T-helper 1 cell treated with Interleukin-12 subunit alpha and Interleukin-12 subunit beta and Interleukin-4 antibody, amounts not matched to agents 30 ng/mL and 1 ng/mL, for 36 hours (primary cell): ENCODE results near the gene PLP1. TPM values are rescaled to one million over a fixed set of nuclear protein-coding genes. Genes with fewer than 3 reads are reported as not detected.
"Not testable (repeated sequence)": the region's sequence is repeated elsewhere in the genome, so short reads cannot be mapped to it uniquely, and the experiment has no call there.

Experiments used
- intact Hi-C: fragments of 100-400 bp; cut with micrococcal nuclease; formaldehyde crosslinking; loops from one replicate; pipeline ENCODE4 v1.15.1; 2024
- total RNA-seq: library from RNA; stranded (reverse); gene quantifications from 2 replicates; pipeline ENCODE4 v1.2.3, GENCODE V29; 2022

PLP1 gene, protein sequence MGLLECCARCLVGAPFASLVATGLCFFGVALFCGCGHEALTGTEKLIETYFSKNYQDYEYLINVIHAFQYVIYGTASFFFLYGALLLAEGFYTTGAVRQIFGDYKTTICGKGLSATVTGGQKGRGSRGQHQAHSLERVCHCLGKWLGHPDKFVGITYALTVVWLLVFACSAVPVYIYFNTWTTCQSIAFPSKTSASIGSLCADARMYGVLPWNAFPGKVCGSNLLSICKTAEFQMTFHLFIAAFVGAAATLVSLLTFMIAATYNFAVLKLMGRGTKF
- not detected in 2 replicates for total RNA-seq

DNA sequence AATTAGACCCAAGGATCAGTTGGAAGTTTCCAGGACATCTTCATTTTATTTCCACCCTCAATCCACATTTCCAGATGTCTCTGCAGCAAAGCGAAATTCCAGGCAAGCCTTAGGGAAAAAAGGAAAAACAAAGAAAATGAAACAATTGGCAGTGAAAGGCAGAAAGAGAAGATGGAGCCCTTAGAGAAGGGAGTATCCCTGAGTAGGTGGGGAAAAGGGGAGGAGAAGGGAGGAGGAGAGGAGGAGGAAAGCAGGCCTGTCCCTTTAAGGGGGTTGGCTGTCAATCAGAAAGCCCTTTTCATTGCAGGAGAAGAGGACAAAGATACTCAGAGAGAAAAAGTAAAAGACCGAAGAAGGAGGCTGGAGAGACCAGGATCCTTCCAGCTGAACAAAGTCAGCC, at the start of gene PLP1:
Gene PLP1 (plus strand): TSS at position 295 of the 400 bp plus-strand sequence. CDS start 156 bp downstream, outside the sequence.
- intact Hi-C loops: no loop called here

DNA sequence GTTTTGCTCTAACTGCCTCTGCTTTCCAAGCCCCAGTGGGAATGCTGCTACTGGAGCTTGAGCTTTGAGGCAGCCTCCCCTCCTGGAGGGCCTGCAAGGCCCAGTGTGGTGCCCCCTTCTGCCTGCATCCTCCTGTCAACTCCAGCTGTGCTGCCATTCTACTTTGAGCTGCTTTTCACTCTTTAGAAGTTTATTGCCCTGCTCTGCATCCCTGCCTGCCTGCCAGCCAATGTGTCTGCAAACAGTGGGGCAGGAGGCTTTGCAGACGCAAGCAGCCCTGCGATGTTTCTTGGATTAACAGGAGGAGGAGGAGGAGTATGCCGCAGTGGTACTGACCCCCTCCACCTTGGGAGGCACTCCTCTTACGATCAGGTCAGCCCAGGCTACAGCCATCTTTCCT, 49.5 kb upstream of the PLP1 start:
- intact Hi-C loops: no loop called here

DNA sequence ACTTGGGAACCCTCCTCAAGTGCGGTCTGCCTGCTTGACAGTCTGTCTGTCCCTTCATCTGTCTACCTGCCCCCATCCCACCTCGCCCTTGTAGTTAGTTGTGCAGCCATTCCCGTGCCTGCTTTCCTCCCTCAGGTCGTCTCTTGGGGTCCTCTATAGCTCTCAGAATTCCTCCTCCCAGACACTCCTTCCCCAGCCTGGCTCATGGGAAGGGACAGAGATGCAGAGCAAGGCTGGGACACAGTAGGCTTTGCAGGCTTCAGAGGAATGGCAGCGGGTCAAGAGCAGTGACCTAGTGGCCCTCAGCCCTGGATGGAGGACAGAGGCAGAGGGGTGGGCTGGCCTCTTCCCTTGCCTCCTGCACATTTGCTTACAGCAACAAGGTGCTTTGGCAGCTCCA, 47.6 kb upstream of the PLP1 start:
- intact Hi-C loops: no loop called here

DNA sequence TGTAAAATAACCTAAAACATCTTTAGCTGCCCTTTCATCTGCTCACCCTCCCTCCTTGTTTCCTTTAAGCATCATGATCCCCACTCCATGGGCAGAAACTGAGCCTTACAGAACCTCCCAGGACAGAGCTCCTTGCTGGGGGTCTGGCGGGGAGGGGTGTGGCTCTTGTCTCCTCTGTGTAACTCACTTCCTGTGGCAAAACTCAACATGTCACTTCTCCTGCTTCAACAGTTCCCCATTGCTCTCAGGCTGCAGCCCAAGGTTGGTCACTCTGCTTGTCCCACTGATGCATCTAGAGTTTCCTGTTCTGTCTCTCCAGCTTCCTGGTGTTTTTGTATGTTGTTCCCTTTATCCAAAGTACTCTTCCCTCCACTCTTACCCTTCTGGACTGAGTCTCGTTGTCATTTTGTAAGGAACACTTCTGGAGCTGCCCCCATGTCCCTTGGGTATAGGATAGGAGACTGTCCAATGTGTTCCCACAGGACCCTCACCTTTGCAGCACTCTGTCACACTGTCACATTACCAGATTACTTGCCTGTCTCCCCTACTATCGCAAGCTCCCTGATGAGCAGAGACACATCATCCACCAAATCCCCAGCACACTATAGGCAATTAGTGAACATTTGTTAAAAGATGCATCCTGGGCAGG, 46.4 kb upstream of the PLP1 start:
- intact Hi-C loops: no loop called here

DNA sequence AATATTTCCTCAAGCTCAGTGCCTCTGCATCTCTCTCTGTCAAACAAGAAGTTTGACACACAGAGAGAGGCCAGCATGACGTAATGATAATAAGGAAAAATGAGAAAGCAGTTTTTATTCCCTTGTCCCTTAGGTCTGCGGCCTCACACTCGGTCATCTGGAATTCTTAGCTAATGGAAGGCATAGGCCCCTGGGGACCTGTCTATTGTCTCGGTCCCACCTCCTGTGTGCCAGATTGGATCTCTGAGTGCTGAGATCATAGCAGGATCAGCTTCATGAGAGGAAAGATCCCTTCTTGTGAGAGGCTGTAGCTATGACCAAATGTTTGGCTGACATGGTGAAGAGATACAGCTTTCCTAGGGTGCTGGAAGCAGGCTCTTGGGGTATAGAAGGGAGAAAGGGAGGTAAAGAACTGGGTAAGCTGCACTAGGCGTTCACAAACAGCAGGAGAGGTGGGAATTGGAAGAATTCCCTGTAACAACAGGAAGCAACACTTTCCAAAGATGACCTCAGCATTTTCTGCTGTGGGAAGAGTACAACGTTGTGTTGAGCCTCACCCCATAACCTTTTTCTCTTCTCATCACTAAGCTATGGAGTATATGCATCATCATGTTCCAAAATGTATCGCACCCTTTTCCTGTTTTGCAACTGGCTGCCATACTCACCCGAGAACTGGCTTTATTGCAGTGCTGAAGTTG, 45.7 kb upstream of the PLP1 start:
- intact Hi-C loops: no loop called here

DNA sequence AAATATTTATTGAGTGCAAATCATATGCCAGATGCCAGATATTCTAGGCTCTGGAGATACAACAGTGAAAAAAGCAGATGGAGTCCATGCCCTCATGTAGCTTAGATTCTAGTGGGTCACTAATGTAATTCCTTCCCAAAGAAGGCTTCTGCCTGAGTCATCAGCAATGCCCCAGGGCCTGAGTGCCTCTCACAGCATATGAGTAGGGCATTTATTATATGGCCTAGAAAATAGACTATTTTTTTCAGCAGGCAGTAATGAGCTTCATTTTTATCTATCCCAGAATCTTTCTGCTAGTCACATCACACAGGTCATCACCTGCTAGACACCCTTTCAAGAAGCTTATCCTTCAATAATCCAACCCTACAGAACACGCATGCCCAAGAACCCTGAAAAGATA, 43.6 kb upstream of the PLP1 start:
- intact Hi-C loops: no loop called here

DNA sequence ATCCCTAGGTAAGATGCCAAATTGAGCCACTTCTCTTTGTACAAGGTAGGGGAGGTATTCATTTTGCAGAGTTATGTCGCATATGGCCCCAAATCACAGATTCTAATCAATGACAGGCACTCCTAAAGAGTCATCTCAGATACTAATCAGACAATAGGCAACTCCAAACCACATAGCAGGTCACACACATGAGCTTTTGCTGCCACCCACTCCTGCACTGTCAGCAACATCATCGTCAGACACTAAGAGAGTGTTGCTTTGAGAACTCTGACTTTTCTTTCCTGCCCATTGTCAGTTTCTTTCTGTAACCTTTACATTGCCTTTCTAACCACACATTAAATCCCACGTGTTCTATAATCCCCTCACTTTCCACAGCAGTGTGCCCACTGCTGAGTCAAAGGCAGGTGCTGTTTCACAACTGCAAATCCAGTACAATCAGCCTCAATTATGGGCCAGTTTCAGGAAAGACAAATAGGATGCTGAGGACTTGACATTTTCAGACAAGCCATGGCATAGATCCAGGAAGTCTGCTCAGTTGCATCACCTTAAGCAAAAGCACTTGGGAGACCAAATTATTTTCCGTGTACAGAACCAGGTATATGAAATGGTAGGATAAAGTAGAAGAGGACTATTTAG, 42.4 kb upstream of the PLP1 start:
- intact Hi-C loops: no loop called here

DNA sequence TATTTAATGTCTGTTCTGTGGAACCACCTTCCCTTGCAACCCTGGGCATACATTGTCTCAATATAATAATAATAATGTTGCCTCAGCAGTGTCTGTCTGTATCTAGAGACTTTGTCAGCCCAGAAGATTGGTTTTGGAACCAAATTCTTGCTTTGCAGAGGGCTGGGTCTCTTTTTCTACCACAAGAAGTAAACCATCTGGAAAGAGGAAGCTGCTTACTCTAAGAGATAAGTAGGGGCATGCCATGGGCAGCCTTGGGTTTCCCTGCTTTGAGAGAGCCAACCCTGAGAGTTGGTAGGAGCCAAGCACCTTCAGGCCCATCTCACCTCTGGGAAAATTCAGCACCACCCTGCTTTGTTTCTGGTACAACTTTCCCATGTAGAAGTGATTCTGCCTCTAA, 38.9 kb upstream of the PLP1 start:
- intact Hi-C loops: no loop called here

DNA sequence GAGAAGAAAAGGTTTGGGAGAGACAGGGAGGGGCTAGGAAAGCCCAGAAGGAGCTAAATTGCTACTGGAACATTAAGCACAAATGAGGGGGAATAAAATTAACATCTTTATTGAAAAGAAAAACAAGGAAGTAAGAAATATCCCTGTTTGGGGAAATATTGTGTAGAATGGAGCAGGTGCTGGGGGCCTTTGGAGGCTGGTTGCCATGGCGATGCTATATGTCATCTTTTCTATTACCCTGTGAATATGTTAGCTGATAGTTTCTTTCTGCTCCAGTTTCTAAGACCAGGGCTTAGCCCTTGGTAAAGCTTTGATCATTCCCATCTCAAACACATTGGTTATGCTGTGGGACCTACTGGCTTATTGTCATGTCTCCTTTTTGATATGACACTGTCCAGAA, 37.2 kb upstream of the PLP1 start:
- intact Hi-C loops: no loop called here

DNA sequence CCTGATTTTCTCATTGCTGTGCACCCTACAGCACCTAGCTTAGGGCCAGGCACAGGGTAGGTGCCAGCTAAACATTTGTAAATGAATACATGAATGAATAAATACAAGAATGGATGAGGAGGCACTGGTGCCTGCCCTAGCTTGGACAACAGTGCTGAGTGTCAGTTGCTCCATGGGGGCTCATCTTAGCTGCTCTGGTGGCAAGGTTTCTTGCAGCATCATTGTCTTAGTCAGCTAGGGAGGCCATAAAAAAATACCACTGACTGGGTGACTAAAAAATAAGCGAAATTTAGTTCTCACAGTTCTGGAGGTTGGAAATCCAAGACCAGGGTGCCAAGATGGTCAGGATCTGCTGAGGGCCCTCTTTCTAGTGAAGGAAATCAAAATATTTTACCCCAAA, 34.8 kb upstream of the PLP1 start:
- intact Hi-C loops: no loop called here

DNA sequence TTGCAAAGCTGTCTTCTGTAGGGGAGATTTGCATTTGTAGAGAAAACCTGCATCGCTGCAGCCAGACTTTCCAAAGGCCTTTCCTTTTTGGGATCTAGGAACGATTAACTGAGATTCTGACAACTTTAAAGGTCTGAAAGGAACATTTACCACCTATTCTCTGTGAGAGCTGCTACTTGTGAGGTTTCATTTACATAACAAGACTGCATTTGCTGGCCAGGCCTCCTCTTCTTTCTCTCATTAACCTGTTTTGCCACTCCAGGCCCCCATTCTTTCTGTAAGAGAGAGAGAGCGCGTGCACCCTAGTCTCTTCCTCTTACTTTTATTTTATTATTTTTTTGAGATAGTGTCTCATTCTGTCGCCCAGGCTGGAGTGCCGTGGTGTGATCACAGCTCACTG, 34.3 kb upstream of the PLP1 start:
- intact Hi-C loops: no loop called here

DNA sequence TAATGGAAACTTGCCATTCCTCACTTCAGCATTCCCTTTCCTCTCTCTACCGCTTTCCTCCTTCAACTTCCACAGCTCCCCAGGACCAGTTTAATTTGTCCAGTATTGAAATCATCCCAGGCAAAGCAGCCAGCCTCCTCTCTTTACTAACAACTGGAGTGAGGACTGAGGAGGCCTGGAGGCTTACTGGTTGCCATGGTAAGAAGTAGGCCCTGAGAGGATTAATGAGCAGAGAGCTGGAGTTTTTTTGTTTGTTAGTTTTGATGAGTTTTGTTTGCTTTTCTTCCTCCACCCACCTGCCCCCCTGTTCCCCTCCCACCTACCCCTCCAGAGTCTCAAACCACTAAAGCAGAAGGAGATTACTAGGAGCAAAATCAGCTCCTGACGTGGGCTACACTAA, 29.5 kb upstream of the PLP1 start:
- intact Hi-C loops: no loop called here

DNA sequence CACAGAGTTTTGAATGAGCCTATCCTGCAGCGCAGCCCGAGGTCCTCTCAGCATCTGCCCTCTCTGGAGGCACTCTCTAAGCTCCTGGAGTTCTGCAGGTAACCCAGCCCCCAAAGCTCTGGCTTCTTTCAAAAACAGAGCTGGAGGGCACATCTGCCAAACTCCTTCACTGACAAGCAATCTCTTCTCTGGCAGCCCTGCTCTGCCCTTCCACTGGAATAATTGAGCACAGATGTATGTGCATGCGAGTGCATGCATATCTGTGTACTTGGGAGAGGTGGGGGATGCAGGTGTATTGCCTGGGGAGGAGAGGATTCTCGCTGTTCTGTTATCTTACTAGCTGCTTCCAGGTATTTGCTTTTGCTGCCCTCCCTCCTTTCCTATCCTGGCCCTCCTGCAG, 22.2 kb upstream of the PLP1 start:
- intact Hi-C loops: no loop called here

DNA sequence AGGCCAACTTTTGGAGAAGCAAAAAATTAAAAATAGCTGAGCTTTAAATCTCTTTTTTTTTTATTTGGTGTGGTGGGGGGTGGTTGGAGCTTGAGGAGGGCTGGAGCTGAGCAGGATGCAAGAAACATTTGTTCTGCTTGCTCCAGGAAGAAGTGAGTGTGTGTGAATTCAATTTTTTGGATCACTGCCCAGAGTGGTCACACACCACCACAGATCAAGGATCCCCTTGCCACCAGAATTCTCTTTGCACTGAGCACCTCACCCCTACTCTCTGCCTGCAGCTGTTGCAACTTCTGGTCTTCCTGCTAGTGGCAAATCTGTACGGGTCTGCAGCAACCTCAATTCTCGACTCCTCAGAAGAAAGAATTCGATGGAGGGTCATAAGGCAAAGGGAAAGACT, 19.9 kb upstream of the PLP1 start:
- intact Hi-C loops: no loop called here

DNA sequence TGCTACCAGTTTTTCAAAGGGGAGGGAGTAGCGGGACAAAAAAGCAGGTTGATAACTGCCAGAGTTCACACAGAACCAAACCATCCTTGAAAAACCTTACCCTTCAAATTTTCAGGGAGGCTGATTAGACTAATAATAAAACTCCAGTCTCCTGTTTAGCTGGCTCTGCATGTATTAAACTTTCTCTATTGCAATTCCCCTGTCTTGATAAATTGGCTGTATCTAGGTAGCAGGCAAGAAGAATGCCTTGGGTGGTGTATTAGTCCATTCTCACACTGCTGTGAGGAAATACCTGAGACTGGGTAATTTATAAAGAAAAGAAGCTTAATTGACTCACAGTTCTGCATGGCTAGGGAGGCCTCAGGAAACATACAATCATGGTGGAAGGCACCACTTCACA, 18.1 kb upstream of the PLP1 start:
- intact Hi-C loops: no loop called here

DNA sequence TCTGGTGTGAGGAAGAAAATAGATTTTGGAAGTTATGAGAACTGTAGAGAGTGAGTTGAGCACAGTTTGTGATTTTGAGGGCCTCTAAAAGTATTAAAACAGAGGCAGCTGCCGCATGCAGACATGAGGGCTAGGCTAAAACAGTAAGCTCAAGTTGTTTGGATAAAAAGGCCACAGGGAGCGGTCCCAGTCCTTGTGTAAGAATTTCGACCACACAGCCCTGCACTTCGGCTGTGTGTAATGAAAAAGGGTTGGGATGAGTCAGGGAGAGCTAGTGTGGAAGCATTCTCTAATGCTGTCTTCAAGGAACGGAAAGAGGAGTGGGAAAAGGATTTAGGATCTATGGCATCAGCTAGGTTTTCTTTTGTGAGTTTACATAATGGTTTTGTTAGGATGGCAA, 13.1 kb upstream of the PLP1 start:
- intact Hi-C loops: not testable (repeated sequence)

DNA sequence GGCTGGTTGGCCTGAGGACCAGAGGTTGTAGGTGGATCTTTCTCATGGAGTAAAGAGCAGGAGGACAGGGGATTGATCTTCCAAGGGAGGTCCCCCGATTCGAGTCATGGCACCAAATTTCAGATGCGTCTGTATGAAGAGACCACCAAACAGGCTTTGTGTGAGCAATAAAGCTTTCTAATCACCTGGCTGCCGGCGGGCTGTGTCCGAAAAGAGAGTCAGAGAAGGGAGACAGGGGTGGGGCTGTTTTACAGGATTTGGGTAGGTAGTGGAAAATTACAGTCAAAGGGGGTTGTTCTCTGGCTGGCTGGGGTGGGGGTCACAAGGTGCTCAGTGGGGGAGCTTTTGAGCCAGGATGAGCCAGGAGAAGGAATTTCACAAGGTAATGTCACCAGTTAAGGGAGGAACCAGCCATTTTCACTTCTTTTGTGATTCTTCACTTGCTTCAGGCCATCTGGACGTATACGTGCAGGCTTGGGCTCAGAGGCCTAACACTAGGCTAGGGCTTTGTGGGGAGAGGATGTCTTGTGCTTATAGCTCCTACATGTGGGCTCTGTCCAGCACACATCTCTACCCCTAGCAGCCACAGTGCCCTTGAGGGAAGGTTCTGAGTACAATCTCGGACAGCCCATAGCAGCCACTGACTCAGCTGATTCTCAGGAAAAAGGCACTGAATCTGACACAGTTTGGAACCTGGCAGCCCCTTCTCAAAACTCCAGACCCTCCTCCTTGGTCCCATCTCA, 9.7 kb upstream of the PLP1 start:
- intact Hi-C loops: not testable (repeated sequence)

DNA sequence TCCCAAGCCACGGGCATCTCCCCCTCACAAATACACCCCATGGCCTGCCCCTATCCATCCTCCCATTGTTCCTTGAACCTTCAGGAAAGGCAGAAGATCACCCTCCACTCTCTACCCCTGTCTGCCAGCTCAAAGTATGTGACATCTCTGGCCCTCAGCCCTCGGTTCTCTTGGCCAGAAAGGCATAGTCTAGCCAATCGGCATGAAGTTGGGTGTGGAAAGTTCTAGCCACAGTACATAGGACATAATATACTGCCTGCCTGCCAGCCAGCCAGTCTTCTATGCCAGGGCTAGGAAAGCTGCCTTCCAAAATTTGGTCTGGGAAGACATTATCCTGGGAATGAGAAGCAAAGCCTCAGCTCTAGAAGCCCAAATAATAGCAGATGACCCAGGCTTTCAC, 3.2 kb upstream of the PLP1 start:
- intact Hi-C loops: loop anchor here (5.0 kb wide), 1 partner anchor 241 kb away; no protein-coding TSS in a partner anchor

DNA sequence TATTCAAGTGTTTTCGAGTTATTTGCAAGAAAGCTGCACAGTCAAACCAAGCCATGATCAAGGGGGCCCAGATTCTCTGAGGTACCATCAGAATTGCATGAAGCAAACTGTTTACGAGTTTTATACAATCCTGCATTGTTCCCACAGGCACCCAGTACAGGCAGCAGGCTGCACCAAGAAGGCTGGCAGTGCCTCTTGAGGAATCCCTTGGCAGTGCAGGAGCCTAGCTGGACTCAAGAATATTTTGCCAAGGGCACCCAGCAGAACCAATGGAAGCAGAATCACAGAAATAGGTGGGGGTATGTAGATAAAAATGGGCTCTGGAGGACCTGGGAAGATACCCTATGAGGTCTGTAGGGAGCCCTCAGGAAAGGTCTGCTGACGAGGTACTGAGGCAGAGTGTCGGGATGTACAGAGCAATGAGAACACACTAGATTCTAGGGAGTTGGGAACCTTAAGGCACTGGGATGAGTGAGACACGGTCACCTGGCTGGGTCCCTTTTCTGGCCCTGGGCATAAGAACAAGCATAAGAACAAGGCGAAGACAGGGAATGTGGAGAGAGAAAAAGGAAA, 2.5 kb upstream of the PLP1 start:
- intact Hi-C loops: loop anchor here (5.0 kb wide), 1 partner anchor 242 kb away; no protein-coding TSS in a partner anchor

DNA sequence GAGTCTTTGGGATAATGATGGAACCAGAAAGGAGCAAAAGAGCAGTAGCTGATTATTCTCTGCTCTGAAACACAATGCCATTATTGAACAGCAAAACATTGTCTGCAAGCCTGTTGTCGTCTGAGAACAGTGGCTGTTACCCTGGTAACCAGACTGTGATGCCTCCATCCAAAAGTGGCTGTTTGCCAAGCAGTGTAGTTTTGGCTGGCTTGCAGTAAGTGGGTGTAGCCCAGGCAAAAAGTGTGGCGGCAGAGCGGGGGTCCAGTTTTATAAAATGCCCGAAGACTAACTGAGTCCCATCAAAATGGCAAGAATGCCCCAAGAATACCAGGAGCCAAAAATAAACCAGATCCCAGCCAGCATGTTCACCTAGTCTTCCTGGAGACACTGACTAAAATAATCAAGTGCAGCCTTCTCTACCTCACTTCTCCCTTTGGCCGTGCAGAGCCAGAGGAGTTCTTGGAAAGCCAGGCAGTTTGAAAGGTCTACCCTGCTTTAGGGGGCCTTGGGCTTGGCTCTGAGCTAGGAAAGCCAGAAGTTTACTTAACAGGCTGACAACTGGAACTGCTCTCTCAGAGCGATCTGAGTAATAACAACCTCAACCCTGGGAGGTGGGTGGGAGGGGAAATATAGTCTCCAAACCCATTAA, 2.6 kb downstream of the PLP1 start:
- intact Hi-C loops: no loop called here
